GM19438 (cell line): ENCODE measurements around the gene GNL1.
A peak's percentile ranks its signal among the peaks of the same experiment; 100 is the strongest.
"Not testable (repeated sequence)": the region's sequence is repeated elsewhere in the genome, so short reads cannot be mapped to it uniquely, and the experiment has no call there.

ENCODE experiments used
- ATAC-seq: cut with Tn5 transposase; IDR thresholded peaks from one replicate; pipeline ENCODE4 v1.9.1; 2021; ENCODE audit warnings: low read depth; ENCODE audit not compliant: unreplicated experiment

The GNL1 gene

GRCh38 chr6:30541515-30542403 is 14.5 kb downstream of the GNL1 start:
- ATAC-seq = no peak

DNA sequence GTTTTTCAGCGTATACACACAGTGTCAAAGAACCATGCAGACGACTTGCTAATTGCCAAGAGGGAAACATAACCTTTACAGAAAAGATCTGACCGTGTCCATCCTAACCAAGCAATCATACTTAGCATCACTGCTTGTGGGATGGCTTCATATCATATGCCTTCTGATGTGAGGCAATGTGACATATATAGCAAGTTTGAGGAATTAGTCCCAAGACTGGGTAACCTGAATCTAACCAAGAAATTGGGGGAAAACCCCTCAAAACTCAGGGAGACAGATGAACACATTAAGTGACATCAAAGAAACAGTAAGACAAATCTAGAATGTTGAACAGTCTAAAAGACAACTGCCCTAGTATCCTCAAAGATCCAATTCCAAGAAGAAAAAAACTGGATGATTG is 18.4 kb downstream of the GNL1 start:
- no peak for ATAC-seq

GRCh38 chr6:30533460-30534294 is 22.6 kb downstream of the GNL1 start:
- ATAC-seq = no peak

- no peak for ATAC-seq
Measured at GRCh38 chr6:30530014-30530413, 26.3 kb downstream of the GNL1 start.

DNA sequence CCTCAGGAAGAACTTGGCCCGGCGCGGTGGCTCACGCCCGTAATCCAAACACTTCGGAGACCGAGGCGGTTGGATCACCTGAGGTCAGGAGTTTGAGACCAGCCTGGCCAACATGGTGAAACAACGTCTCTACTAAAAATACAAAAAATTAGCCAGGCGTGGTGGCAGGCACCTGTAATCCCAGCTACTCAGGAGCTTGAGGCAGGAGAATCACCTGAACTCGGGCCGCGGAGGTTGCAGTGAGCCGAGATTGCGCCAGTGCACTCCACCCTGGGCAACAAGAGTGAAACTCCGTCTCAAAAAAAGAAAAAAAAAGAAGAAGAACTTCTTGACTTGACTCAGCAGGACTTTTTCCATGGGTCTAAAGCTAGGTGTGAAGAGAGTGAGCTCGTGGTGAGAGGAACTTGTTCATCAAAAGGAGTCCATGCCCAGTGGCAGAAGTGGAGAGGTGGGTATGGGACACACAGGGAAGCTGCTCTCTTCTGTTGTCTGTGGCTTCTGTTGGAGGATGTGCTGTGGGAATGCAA is 26.9 kb downstream of the GNL1 start:
- ATAC-seq = not testable (repeated sequence)

GRCh38 chr6:30526444-30526843 is 29.8 kb downstream of the GNL1 start:
- not testable (repeated sequence) for ATAC-seq

GRCh38 chr6:30521952-30522351 is 34.3 kb downstream of the GNL1 start:
- ATAC-seq = not testable (repeated sequence)

DNA sequence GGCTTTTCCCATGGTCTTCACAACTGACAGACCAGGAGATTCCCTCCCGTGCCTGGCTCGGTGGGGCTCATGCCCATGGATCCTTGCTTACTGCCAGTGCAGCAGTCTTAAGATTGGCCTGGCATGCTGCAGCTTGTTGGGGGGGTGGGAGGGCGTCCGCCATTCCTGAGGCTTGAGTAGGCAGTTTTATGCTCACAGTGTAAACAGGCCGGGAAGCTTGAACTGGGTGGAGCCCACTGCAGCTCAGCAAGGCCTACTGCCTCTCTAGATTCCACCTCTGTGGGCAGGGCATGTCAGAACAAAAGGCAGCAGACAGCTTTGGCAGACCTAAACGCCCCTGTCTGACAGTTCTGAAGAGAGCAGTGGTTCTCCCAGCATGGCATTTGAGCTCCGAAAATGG is 35.2 kb downstream of the GNL1 start:
- ATAC-seq = not testable (repeated sequence)

DNA sequence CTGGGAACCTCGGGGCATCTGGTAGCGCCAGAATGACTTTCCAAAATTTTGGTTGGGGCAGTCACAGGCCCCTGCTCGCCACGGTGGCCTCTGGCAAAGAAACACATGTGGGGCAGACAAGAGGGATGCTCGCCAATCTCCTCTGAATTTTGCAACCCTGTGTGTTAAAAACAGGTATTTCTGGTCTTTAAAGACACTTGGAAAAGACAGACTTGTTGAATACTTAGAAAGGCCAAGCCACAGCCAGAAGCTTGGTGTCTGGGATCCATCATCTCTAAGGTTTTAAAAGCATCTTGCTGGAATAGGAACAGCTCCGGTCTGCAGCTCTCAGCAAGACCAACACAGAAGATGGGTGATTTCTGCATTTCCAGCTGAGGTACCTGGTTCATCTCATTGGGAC is 35.8 kb downstream of the GNL1 start:
- no peak for ATAC-seq

DNA sequence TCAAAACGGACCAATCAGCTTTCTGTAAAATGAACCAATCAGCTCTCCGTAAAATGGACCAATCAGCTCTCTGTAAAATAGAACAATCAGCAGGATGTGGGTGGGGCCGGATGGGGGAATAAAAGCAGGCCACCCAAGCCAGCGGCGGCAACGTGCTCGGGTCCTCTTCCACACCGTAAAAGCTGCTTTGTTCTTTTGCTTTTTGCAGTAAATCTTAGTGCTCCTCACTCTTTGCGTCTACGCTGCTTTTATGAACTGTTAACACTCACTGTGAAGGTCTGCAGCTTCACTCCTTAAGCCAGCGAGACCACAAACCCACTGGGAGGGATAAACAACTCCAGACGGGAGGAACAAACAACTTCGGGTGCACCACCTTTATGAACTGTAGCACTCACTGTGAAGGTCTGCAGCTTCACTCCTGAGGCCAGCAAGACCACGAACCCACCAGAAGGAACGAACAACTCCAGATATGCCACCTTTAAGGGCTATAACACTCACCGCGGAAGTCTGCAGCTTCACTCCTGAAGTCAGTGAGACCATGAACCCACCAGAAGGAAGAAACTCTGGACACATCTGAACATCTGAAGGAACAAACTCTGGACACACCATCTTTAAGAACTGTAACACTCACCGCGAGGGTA is 37.7 kb downstream of the GNL1 start:
- not testable (repeated sequence) for ATAC-seq

- not testable (repeated sequence) for ATAC-seq
Measured at GRCh38 chr6:30517767-30518504, 38.4 kb downstream of the GNL1 start.

GRCh38 chr6:30516754-30517076 is 39.6 kb downstream of the GNL1 start:
- not testable (repeated sequence) for ATAC-seq

- peak; percentile 73 for ATAC-seq
Measured at GRCh38 chr6:30515944-30516753, 40.1 kb downstream of the GNL1 start.

- ATAC-seq = no peak
Measured at GRCh38 chr6:30515106-30515505, 41.2 kb downstream of the GNL1 start.

DNA sequence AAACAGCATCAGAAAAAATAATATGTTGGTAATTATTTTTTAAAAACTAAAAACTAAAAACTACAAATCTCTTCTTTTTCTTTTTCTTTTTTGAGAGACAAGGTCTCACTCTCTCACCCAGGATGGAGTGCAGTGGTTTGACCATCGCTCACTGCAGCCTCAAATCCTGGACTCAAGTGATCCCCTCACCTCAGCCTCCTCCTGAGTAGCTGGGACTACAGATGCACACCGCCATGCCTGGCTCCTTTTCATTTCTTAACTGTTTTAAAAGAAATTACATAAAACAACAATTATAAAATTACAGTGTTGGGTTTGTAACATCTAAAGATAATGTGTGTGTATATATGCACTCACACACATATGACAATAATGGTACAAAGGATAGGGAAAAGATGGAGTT is 42.8 kb downstream of the GNL1 start:
- ATAC-seq = no peak

GRCh38 chr6:30511169-30511546 is 45.1 kb downstream of the GNL1 start:
- ATAC-seq = no peak

- ATAC-seq = no peak
Measured at GRCh38 chr6:30510419-30511168, 45.7 kb downstream of the GNL1 start.

GRCh38 chr6:30508890-30509736 is 47.2 kb downstream of the GNL1 start:
- ATAC-seq = no peak
